Mammary epithelial cell (primary cell): ENCODE results near the gene SH2D2A.

ENCODE experiments used
- CTCF ChIP-seq, 2 donors: IDR thresholded peaks in 1 of 2; conservative IDR thresholded peaks in 1 of 2; 2 replicates each; pipeline ENCODE4 v1.5.1; 2011 to 2012; ENCODE audit warnings: inconsistent platforms in 2 of 2, low read length in 2 of 2, mild to moderate bottlenecking in 2 of 2, control low read depth in 1 of 2, low read depth in 1 of 2; ENCODE audit not compliant: insufficient read depth in 1 of 2; ENCODE audit errors: extremely low read depth in 1 of 2
- EZH2 ChIP-seq: IDR thresholded peaks from 2 replicates; pipeline ENCODE4 v1.6.1; 2012; ENCODE audit warnings: low read length, inconsistent platforms, borderline replicate concordance

GRCh38 chr1:156852418-156852874 lies 35.8 kb upstream of the SH2D2A start:
- no peak for TF ChIP-seq CTCF (conservative IDR thresholded peaks at IDR 0.05 in 1 of 2, IDR thresholded peaks at IDR 0.05 in 1 of 2; ENCODE audit: extremely low read depth in 1 of 2, insufficient read depth in 1 of 2, low read depth in 1 of 2, low read length in 2 of 2)
- no peak for TF ChIP-seq EZH2
